Measurements from ENCODE around the gene AGBL4.

DNA sequence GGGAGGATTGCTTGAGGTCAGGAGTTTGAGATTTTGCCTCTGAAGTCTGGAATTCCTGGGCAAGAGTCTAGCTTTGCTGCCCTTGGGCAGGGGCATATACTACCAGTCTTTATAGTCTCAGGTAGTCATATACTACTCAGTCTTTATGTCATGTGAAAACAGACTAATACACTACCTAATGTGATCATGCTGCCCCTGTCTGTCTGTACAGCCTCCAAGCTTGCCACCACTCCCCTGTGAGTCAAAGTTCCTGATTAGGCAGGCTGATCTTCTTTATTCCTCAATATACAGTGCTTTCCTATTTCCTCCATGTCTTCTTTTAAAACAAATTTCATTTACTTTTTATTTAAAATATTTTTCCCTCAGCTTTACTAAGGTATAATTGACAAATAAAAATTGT is 1141.7 kb downstream of the AGBL4 start:
- no peak for TF ChIP-seq FOSL1 (IDR thresholded peaks at IDR 0.05; ENCODE audit: low read depth)
- TF ChIP-seq, protein P1, sequence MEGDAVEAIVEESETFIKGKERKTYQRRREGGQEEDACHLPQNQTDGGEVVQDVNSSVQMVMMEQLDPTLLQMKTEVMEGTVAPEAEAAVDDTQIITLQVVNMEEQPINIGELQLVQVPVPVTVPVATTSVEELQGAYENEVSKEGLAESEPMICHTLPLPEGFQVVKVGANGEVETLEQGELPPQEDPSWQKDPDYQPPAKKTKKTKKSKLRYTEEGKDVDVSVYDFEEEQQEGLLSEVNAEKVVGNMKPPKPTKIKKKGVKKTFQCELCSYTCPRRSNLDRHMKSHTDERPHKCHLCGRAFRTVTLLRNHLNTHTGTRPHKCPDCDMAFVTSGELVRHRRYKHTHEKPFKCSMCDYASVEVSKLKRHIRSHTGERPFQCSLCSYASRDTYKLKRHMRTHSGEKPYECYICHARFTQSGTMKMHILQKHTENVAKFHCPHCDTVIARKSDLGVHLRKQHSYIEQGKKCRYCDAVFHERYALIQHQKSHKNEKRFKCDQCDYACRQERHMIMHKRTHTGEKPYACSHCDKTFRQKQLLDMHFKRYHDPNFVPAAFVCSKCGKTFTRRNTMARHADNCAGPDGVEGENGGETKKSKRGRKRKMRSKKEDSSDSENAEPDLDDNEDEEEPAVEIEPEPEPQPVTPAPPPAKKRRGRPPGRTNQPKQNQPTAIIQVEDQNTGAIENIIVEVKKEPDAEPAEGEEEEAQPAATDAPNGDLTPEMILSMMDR (IDR thresholded peaks at IDR 0.05 in 2 of 3, conservative IDR thresholded peaks at IDR 0.05 in 1 of 3; ENCODE audit: borderline replicate concordance in 1 of 3, insufficient read depth in 1 of 3, low read depth in 2 of 3, low read length in 2 of 3), result no peak

All from HCT116 (cell line).